MCF 10A (cell line): ENCODE results near the gene RAET1E. TPM values are rescaled to one million over a fixed set of nuclear protein-coding genes. Genes with fewer than 3 reads are reported as not detected.
"Not testable (repeated sequence)": the region's sequence is repeated elsewhere in the genome, so short reads cannot be mapped to it uniquely, and the experiment has no call there.

Experiments used
- Bru-seq: library from RNA; stranded (reverse); fragments of 400-500 nt; gene quantifications from one replicate; lab custom pipeline; 2021; lab: Mats Ljungman, UMichigan
- BruChase-seq, 2 experiments: library from RNA; stranded (reverse); fragments of 400-500 nt; gene quantifications; one replicate each; lab custom pipeline; 2021; lab: Mats Ljungman, UMichigan
- BruUV-seq: library from RNA; stranded (reverse); fragments of 400-500 nt; replicated peaks from 2 replicates; lab custom pipeline; 2021; lab: Mats Ljungman, UMichigan
- CTCF ChIA-PET: fragments of 300-600 bp; sonication (Branson Sonifier 250); formaldehyde crosslinking; extraction: SDS; loops from one replicate; lab custom pipeline; 2021; ENCODE audit warnings: antibody characterized with exemption, inconsistent platforms; lab: Yijun Ruan, JAX
- POLR2A ChIA-PET: fragments of 300-600, 350-650 bp; sonication (Branson Sonifier 250); formaldehyde crosslinking; extraction: SDS; loops from one replicate; lab custom pipeline; 2020; ENCODE audit warnings: antibody characterized with exemption, inconsistent platforms; lab: Yijun Ruan, JAX
- DNase-seq: peaks from one replicate; pipeline ENCODE4 v3.0.0-alpha.2; 2018; ENCODE audit not compliant: unreplicated experiment
- H3K27ac Mint-ChIP-seq: one replicate; pipeline ENCODE4 v1.8.0; 2022; ENCODE audit warnings: mild to moderate bottlenecking, low read depth, mixed read lengths; ENCODE audit not compliant: unreplicated experiment
- H3K27me3 Mint-ChIP-seq: one replicate; pipeline ENCODE4 v1.8.0; 2022; ENCODE audit warnings: mixed read lengths; ENCODE audit not compliant: insufficient read depth, unreplicated experiment
- H3K36me3 Mint-ChIP-seq: one replicate; pipeline ENCODE4 v1.8.0; 2022; ENCODE audit warnings: mild to moderate bottlenecking, moderate library complexity, mixed read lengths; ENCODE audit not compliant: insufficient read depth, unreplicated experiment
- H3K4me1 Mint-ChIP-seq: one replicate; pipeline ENCODE4 v1.8.0; 2022; ENCODE audit warnings: mixed read lengths; ENCODE audit not compliant: insufficient read depth, unreplicated experiment
- H3K4me3 Mint-ChIP-seq: one replicate; pipeline ENCODE4 v1.8.0; 2022; ENCODE audit warnings: mild to moderate bottlenecking, moderate library complexity, mixed read lengths; ENCODE audit not compliant: unreplicated experiment
- H3K9me3 Mint-ChIP-seq: one replicate; pipeline ENCODE4 v1.8.0; 2022; ENCODE audit warnings: mixed read lengths; ENCODE audit not compliant: unreplicated experiment
- intact Hi-C: fragments of 100-400 bp; cut with micrococcal nuclease; formaldehyde crosslinking; loops from 2 replicates; pipeline ENCODE4 v1.14.1; 2022
- long read RNA-seq: library from polyadenylated mRNA; stranded (forward); transcript quantifications from one replicate; pipeline ENCODE4 v2.0.0, GENCODE V29; 2022
- total RNA-seq: library from RNA; stranded (reverse); gene quantifications from 2 replicates; pipeline ENCODE4 v1.2.3, GENCODE V29; 2022
- TF ChIP-seq, protein P1 (sequence below): fragments of 200-600 bp; IDR thresholded peaks from one replicate; pipeline ENCODE4 v1.8.0; 2022; ENCODE audit warnings: antibody characterized with exemption, mild to moderate bottlenecking; ENCODE audit not compliant: unreplicated experiment

RAET1E gene, protein sequence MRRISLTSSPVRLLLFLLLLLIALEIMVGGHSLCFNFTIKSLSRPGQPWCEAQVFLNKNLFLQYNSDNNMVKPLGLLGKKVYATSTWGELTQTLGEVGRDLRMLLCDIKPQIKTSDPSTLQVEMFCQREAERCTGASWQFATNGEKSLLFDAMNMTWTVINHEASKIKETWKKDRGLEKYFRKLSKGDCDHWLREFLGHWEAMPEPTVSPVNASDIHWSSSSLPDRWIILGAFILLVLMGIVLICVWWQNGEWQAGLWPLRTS
- 28.9 and 37.6 TPM in 2 replicates for total RNA-seq
- Bru-seq, nascent RNA, result percentile 80 among the genes with signal in this experiment
- percentile 95 among the genes with signal in this experiment for BruChase-seq, experiment 1, labeled RNA remaining after a 6-hour chase
- BruChase-seq, experiment 2, labeled RNA remaining after a 2-hour chase, result percentile 89 among the genes with signal in this experiment
- long read RNA-seq, partial matches to known transcripts, result 36 of 48 reads
- long read RNA-seq, other reads (novel, unspliced or antisense), result 12 of 48 reads

DNA sequence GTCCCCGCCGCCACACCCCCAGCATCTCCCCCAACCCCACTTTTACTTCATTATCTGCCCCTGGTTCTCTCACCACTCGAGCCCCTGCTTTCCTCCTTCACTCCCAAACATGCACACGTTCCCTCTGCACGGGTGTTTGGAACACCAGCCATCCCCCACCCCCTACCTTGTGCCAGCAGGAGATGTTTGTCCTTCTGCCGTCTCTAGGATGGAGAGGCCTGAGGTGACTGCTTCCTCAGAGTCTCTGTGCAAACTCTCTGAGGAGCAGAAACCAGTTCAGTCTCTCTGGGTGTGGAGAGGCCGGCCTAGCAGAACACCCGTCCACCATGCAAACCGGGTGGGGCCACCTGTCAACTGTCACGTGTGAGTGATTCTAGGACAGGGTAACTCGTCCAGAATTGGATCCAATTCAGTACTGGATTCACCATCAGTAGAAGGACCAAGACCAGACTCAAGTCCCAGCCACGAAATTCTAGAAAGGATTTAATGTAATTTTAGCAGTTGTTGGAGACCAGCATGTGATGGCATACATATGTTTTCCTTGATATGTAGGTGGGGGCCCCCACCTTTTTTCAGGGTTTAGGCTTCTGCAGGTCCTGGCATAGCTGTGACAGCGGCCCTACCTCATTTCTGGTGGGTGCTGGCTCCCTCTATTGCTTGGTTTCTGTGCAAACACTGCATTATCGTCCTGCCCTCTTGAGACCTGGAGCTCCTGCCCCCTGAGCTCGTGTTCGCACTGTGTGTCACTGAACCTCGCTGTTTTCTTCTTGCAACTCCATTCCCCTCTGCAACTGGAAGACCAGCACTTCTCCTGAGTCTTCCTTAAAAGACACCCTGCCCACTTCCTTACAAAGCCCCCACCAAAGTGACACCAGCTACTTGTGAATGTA, at the start of gene RAET1E:
TSS of gene RAET1E (minus strand) at position 259 of the 890 bp plus-strand sequence. CDS start 7,212 bp downstream, outside the sequence.
- peak within 1 kb of the TSS; percentile 41 for H3K4me3 Mint-ChIP-seq
- ChIA-PET CTCF (interaction anchor here (0.6 to 1.0 kb wide), 5 partner anchors 9 to 153 kb away, joined by 3 to 4 read pairs (median 4); no protein-coding TSS in a partner anchor), POLR2A (interaction anchor here (1.0 to 4.0 kb wide), 7 partner anchors 11 to 151 kb away, joined by 3 to 37 read pairs (median 4); no protein-coding TSS in a partner anchor)
- TF ChIP-seq, protein P1, sequence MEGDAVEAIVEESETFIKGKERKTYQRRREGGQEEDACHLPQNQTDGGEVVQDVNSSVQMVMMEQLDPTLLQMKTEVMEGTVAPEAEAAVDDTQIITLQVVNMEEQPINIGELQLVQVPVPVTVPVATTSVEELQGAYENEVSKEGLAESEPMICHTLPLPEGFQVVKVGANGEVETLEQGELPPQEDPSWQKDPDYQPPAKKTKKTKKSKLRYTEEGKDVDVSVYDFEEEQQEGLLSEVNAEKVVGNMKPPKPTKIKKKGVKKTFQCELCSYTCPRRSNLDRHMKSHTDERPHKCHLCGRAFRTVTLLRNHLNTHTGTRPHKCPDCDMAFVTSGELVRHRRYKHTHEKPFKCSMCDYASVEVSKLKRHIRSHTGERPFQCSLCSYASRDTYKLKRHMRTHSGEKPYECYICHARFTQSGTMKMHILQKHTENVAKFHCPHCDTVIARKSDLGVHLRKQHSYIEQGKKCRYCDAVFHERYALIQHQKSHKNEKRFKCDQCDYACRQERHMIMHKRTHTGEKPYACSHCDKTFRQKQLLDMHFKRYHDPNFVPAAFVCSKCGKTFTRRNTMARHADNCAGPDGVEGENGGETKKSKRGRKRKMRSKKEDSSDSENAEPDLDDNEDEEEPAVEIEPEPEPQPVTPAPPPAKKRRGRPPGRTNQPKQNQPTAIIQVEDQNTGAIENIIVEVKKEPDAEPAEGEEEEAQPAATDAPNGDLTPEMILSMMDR, result no peak
- intact Hi-C loops, result loop anchor here (1.0 to 2.0 kb wide), 2 partner anchors 10 to 33 kb away; partner anchors contain the start of gene LRP11
- peak; percentile 24 for DNase-seq
- no peaks in the 10 kb centered on the region for H3K36me3 Mint-ChIP-seq
- no peaks in the 10 kb centered on the region for H3K27me3 Mint-ChIP-seq
- peak within 1 kb of the TSS; percentile 85 for H3K27ac Mint-ChIP-seq
- no TSS peak for BruUV-seq
- no peaks in the 10 kb centered on the region for H3K9me3 Mint-ChIP-seq
- H3K4me1 Mint-ChIP-seq, result peaks cover 63% of the 10 kb centered on the region

DNA sequence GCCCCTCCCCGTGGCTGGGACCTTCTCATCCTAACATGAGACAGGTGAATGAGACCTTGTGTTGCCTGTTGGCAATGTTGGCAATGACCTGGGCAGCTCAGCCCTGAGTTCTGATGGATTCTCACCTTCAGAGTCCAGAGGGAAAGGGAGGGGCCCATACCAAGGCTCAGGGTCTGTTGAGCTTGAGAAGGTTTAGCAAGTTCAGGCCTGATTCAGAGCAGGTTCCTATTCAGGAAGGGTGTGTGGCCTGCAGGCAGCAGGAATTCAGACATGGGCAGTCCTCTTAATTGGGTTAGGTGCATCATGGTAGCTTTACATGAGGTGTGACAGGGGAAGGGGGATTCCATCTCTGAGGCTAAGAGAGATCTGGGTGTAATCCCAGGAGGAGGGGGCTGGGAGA, 49.6 kb upstream of the RAET1E start:
- H3K9me3 Mint-ChIP-seq, H3K27ac Mint-ChIP-seq, CTCF ChIA-PET, POLR2A ChIA-PET, BruUV-seq, H3K4me3 Mint-ChIP-seq, DNase-seq, H3K4me1 Mint-ChIP-seq, intact Hi-C loops: not testable (repeated sequence)
- H3K36me3 Mint-ChIP-seq, result peaks cover 12% of the 10 kb centered on the region
- H3K27me3 Mint-ChIP-seq, result peaks cover 16% of the 10 kb centered on the region

DNA sequence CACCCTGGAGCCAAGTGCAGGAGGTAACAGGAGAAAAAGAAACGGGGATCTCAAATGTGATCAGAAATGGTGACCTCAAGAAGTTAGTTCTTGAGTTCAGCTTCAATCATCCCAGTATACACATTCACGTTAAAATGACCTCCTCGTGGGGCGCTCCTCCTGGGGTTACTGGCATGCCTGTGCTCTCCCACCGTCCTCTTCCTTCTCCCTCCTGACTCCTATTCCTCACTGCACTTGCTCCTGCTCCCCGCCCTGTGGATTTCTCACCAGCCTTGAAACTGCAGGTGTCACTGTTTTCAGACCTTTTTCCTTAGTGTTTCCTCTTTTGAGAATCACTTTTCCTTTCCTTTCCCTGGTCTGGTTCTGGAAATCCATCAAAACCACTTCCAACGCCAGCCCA, 48.7 kb upstream of the RAET1E start:
- H3K36me3 Mint-ChIP-seq, result peaks cover 12% of the 10 kb centered on the region
- H3K4me3 Mint-ChIP-seq, H3K9me3 Mint-ChIP-seq, H3K27me3 Mint-ChIP-seq, BruUV-seq, H3K4me1 Mint-ChIP-seq, POLR2A ChIA-PET, DNase-seq, intact Hi-C loops, CTCF ChIA-PET, H3K27ac Mint-ChIP-seq: not testable (repeated sequence)

DNA sequence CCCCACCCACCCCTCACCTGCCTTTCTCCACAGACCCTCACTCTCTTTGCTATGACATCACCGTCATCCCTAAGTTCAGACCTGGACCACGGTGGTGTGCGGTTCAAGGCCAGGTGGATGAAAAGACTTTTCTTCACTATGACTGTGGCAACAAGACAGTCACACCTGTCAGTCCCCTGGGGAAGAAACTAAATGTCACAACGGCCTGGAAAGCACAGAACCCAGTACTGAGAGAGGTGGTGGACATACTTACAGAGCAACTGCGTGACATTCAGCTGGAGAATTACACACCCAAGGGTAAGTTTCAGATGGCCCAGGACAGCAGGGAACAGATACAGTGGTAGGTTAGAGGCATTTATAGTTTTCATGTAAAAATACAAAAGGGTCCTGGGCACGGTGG, 47.4 kb upstream of the RAET1E start:
- H3K9me3 Mint-ChIP-seq, DNase-seq, H3K27ac Mint-ChIP-seq, H3K4me1 Mint-ChIP-seq, H3K27me3 Mint-ChIP-seq, intact Hi-C loops, POLR2A ChIA-PET, CTCF ChIA-PET, H3K4me3 Mint-ChIP-seq, BruUV-seq: not testable (repeated sequence)
- peaks cover 12% of the 10 kb centered on the region for H3K36me3 Mint-ChIP-seq

DNA sequence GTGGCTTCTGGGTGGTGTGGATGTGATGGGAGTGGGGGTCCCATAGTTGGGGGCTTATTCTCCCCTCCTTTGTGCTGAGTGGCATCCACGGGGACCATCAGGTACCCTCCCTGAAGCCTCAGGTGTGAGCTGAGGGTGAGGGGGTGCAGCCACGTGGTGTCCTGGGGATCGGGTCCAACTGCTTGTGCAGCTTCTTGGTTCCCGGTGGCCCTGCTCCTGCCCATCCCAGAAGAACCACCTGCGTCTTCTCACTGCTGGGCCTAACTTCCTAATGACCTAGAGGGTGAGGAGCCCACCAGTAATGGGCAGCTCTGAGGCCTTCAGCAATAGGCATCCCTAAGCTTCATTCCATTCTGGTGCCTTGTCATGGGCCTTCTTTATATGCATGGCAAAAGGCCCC, 45.4 kb upstream of the RAET1E start:
- DNase-seq, intact Hi-C loops, BruUV-seq, POLR2A ChIA-PET, H3K27me3 Mint-ChIP-seq, H3K9me3 Mint-ChIP-seq, H3K27ac Mint-ChIP-seq: not testable (repeated sequence)
- CTCF ChIA-PET, result interaction anchor here (1.3 kb wide), 1 partner anchor 109 kb away, joined by 3 read pairs; no protein-coding TSS in a partner anchor
- peak overlapping the region; percentile 81 for H3K4me3 Mint-ChIP-seq
- H3K36me3 Mint-ChIP-seq, result peaks cover 12% of the 10 kb centered on the region
- peaks cover 11% of the 10 kb centered on the region for H3K4me1 Mint-ChIP-seq
